Mesodermal cell (in vitro differentiated cells): ENCODE results near the gene VWA8.

Experiments used
- H3K27ac ChIP-seq: 2 replicates; pipeline ENCODE4 v1.7.0; 2013; ENCODE audit warnings: mild to moderate bottlenecking, low read depth, low read length, moderate library complexity; ENCODE audit not compliant: severe bottlenecking
- H3K36me3 ChIP-seq: 2 replicates; pipeline ENCODE4 v1.7.1; 2013; ENCODE audit warnings: mild to moderate bottlenecking, low read length, moderate library complexity; ENCODE audit not compliant: control insufficient read depth, insufficient read depth
- H3K4me1 ChIP-seq: one replicate; pipeline ENCODE4 v1.7.1; 2013; ENCODE audit warnings: mild to moderate bottlenecking, low read length; ENCODE audit not compliant: insufficient read depth, control insufficient read depth, poor library complexity, severe bottlenecking
- H3K4me3 ChIP-seq: 2 replicates; pipeline ENCODE4 v1.7.0; 2013; ENCODE audit warnings: low read length, control low read depth, mild to moderate bottlenecking; ENCODE audit not compliant: insufficient read depth, poor library complexity, severe bottlenecking; ENCODE audit errors: extremely low read depth
- H3K9me3 ChIP-seq: 2 replicates; pipeline ENCODE4 v1.7.1; 2013; ENCODE audit warnings: mild to moderate bottlenecking, low read length, moderate library complexity; ENCODE audit not compliant: control insufficient read depth
- WGBS, 2 experiments: methylation state at CpG; one replicate each; pipeline ENCODE4 v1.1.5; 2013; ENCODE audit warnings: missing lambda C conversion rate in 2 of 2; ENCODE audit not compliant: insufficient coverage in 2 of 2; 5-methylcytosine and 5-hydroxymethylcytosine counted together

VWA8 gene

DNA sequence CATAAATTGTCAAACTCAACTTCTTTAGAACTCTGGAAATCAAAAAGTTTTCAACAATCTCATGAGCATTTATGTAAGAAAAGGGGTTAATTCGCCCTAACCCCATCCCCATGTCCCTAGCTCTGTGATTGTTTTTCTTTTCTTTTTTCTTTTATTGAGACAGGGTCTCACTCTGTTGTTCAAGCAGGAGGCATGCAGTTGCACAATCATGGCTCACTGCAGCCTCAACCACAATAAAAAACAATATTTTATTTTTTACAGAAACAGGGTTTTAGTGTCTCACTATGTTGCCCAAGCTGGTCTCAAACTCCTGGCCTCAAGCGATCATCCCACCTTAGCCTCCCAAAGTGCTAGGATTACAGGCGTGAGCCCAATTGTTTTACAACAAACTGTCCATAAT is 16.7 kb downstream of the VWA8 start:
- Histone ChIP-seq H3K4me1 (peaks cover 4% of the 10 kb centered on the region), H3K36me3 (no peaks in the 10 kb centered on the region), H3K9me3 (no peaks in the 10 kb centered on the region), H3K4me3 (no peak overlapping the region), H3K27ac (no peak overlapping the region)
- WGBS, 2 experiments, result 89 to 100% methylated on average over 1 of the region's 3 CpGs

GRCh38 chr13:41942462-41943094 is 18.3 kb downstream of the VWA8 start:
- WGBS, 2 experiments, result 95 to 100% methylated on average over 2 of the region's 2 CpGs
- Histone ChIP-seq H3K4me3 (no peak overlapping the region), H3K9me3 (no peaks in the 10 kb centered on the region), H3K4me1 (peaks cover 4% of the 10 kb centered on the region), H3K36me3 (no peaks in the 10 kb centered on the region), H3K27ac (no peak overlapping the region)

DNA sequence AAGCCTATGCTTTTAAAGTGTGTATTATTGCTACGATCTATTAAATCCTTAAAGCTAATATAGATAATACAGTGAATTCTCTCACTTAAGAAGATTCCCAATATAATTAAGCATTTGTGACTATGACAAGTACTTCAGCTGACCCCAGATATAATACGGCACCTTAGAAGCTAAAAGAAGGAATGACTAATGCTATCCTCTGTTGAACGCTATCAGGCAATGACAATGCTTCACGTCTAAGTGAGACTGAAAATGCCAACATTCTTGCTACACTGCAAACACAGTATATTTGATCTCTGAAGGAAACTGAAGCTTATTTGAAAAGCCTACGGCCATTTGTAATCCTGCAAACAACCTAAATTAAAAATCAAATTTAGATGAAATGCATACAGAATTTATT is 19.7 kb downstream of the VWA8 start:
- WGBS, 2 experiments, result 81 to 100% methylated on average over 1 to 3 of the region's 5 CpGs
- H3K36me3 ChIP-seq, result no peaks in the 10 kb centered on the region
- no peaks in the 10 kb centered on the region for H3K9me3 ChIP-seq
- peaks cover 4% of the 10 kb centered on the region for H3K4me1 ChIP-seq
- no peak overlapping the region for H3K27ac ChIP-seq
- no peak overlapping the region for H3K4me3 ChIP-seq

DNA sequence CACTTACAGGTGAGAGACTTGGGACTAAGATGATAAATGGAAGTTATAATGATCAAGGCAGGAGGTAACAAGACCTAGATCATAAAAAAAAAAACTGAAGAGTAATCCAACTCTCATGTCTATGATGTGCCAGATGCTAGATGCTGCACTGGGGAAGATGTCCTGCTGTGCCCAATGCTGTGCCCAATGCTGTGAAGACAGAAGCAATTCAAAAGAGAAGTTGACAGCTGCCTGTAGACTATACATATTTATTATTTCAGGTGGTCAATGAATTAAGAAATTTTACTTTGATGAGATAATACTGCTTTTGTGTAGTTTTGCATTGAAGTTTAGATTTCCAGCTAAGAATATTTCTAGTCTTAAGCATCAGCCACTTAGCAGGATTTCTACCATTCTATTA is 21.5 kb downstream of the VWA8 start:
- Histone ChIP-seq H3K27ac (no peak overlapping the region), H3K36me3 (no peaks in the 10 kb centered on the region), H3K4me3 (no peak overlapping the region), H3K4me1 (peaks cover 4% of the 10 kb centered on the region), H3K9me3 (no peaks in the 10 kb centered on the region)

- Histone ChIP-seq H3K27ac (no peak overlapping the region), H3K4me3 (no peak overlapping the region), H3K9me3 (no peaks in the 10 kb centered on the region), H3K36me3 (no peaks in the 10 kb centered on the region), H3K4me1 (peaks cover 4% of the 10 kb centered on the region)
- WGBS, 2 experiments, result no CpG with 5 or more reads among the region's 1 CpG
These were observed 22.0 kb downstream of the VWA8 start for GRCh38 chr13:41938918-41939317.

DNA sequence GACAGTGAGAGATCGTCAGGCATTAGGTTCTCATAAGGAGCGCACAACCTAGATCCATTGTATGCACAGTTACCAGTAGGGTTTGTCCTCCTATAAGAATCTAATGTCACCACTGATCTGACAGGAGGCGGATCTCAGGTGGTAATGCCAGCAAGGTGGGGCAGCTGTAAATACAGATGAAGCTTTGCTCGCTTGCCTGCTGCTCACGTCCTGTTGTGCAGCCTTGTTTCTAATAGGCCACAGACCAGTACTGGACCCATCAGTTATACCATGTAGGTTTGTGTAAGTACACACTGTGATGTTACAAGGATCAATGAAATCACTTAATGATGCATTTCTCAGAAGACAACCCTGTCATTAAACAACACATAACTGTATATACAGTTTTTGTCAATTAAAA is 23.5 kb downstream of the VWA8 start:
- 90 to 100% methylated on average over 3 to 4 of the region's 5 CpGs for WGBS, 2 experiments
- Histone ChIP-seq H3K4me3 (no peak overlapping the region), H3K36me3 (no peaks in the 10 kb centered on the region)

GRCh38 chr13:41935501-41935900 is 25.4 kb downstream of the VWA8 start:
- H3K9me3 ChIP-seq, result no peaks in the 10 kb centered on the region

More for the DNA sequence above, 23.5 kb downstream of the VWA8 start:
- H3K27ac ChIP-seq, result no peak overlapping the region
- H3K4me1 ChIP-seq, result peaks cover 4% of the 10 kb centered on the region
- no peaks in the 10 kb centered on the region for H3K9me3 ChIP-seq

DNA sequence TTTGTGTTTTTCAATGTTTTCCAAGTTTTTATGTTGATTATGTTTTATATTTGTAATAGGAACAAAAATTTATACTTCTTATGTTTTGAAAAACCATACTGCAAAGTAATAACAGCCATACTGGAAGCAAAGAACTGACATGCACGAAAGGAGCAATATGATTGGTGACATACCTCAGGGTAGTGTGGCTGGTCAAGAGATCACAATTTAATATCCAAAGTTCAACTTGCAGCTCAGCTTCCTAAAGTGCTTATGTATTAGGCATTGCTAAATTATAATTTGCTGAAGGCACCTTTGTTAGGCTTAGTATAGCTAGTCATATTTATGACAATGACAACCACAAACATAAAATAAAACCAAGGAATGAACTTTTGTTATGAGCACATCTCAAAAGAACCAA is 25.9 kb downstream of the VWA8 start:
- WGBS, 2 experiments, result 100% methylated on average over 1 of the region's 1 CpG; no CpG with 5 or more reads in 1 of the 2 experiments
- H3K9me3 ChIP-seq, result no peaks in the 10 kb centered on the region
- H3K4me1 ChIP-seq, result no peaks in the 10 kb centered on the region
- H3K4me3 ChIP-seq, result no peak overlapping the region
- H3K27ac ChIP-seq, result no peak overlapping the region
- H3K36me3 ChIP-seq, result no peaks in the 10 kb centered on the region

More at GRCh38 chr13:41935501-41935900, 25.4 kb downstream of the VWA8 start:
- WGBS, 2 experiments, result no CpG with 5 or more reads among the region's 1 CpG
- no peaks in the 10 kb centered on the region for H3K36me3 ChIP-seq
- no peak overlapping the region for H3K27ac ChIP-seq
- H3K4me3 ChIP-seq, result no peak overlapping the region
- H3K4me1 ChIP-seq, result no peaks in the 10 kb centered on the region

DNA sequence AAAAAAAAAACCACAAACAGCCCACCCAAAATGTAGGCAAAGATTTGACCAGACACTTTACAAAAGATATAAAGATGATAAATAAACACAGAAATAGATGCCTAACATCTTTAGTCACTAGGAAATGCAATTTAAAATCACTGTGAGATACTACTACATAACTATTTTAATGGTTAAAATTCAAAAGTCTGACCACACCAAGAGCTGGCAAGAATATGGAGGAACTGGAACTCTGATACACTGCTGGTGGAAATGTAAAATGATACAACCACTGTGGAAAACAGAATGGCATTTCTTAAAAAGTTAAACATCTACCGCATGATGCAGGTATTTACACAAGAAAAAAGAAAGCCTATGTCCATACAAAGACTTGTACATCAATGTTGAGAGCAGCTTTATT is 26.8 kb downstream of the VWA8 start:
- Histone ChIP-seq H3K4me3 (no peak overlapping the region), H3K27ac (no peak overlapping the region), H3K36me3 (no peaks in the 10 kb centered on the region), H3K4me1 (no peaks in the 10 kb centered on the region), H3K9me3 (no peaks in the 10 kb centered on the region)
- 80% methylated on average over 1 of the region's 1 CpG; no CpG with 5 or more reads in 1 of the 2 experiments for WGBS, 2 experiments

GRCh38 chr13:41931337-41931736 is 29.6 kb downstream of the VWA8 start:
- Histone ChIP-seq H3K4me1 (no peaks in the 10 kb centered on the region), H3K4me3 (no peak overlapping the region), H3K27ac (no peak overlapping the region), H3K9me3 (no peaks in the 10 kb centered on the region), H3K36me3 (no peaks in the 10 kb centered on the region)
- 100% methylated on average over 1 of the region's 1 CpG; no CpG with 5 or more reads in 1 of the 2 experiments for WGBS, 2 experiments

DNA sequence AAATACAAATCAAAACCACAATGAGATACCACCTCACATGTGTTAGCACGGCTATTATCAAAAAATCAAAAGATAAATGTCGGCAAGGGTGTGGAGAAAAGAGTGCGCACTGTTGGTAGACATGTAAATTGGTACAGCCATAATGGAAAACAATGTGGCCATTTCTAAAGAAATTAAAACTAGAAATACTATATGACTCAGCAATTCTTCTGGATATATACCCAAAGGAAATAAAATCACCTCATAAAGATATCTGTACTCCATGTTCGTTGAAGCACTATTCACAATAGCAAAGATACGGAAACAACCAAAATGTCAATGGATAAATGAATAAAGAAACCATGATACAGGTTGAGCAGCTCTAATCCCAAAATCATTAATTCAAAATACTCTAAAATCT is 30.8 kb downstream of the VWA8 start:
- Histone ChIP-seq H3K9me3 (no peaks in the 10 kb centered on the region), H3K36me3 (peaks cover 3% of the 10 kb centered on the region), H3K4me3 (no peak overlapping the region), H3K27ac (no peak overlapping the region), H3K4me1 (no peaks in the 10 kb centered on the region)
- no CpG with 5 or more reads among the region's 5 CpGs for WGBS, 2 experiments
